Hematopoietic multipotent progenitor cell treated with erythropoietin and hydrocortisone succinate and interleukin-3 and kit ligand, for 4 days (in vitro differentiated cells): ENCODE measurements around the gene PLSCR4.
"Not testable (repeated sequence)": the region's sequence is repeated elsewhere in the genome, so short reads cannot be mapped to it uniquely, and the experiment has no call there.

ENCODE experiments used
- DNase-seq: peaks from one replicate; pipeline ENCODE4 v3.0.0-alpha.2; 2015

Gene PLSCR4

GRCh38 chr3:146246526-146246925 lies 4.4 kb downstream of the PLSCR4 start:
- no peak for DNase-seq

GRCh38 chr3:146243559-146243958 lies 7.3 kb downstream of the PLSCR4 start:
- no peak for DNase-seq

- DNase-seq, result no peak
Observed at GRCh38 chr3:146241523-146242240, 9.2 kb downstream of the PLSCR4 start.

- DNase-seq, result no peak
Observed at GRCh38 chr3:146233487-146233886, 17.4 kb downstream of the PLSCR4 start.

GRCh38 chr3:146227486-146227885 lies 23.4 kb downstream of the PLSCR4 start:
- DNase-seq, result no peak

GRCh38 chr3:146226881-146227280 lies 24.0 kb downstream of the PLSCR4 start:
- DNase-seq, result no peak

- not testable (repeated sequence) for DNase-seq
Observed at GRCh38 chr3:146225458-146225857, 25.4 kb downstream of the PLSCR4 start.

GRCh38 chr3:146223401-146224373 lies 27.2 kb downstream of the PLSCR4 start:
- no peak for DNase-seq

- DNase-seq, result no peak
Observed at GRCh38 chr3:146222204-146223046, 28.5 kb downstream of the PLSCR4 start.

- no peak for DNase-seq
Observed at GRCh38 chr3:146221276-146221675, 29.6 kb downstream of the PLSCR4 start.

- peak; percentile 69 for DNase-seq
Observed at GRCh38 chr3:146218880-146219866, 31.7 kb downstream of the PLSCR4 start.

- no peak for DNase-seq
Observed at GRCh38 chr3:146217324-146217723, 33.6 kb downstream of the PLSCR4 start.

GRCh38 chr3:146214493-146214892 lies 36.4 kb downstream of the PLSCR4 start:
- DNase-seq, result no peak

GRCh38 chr3:146209371-146209770 lies 41.5 kb downstream of the PLSCR4 start:
- DNase-seq, result no peak

- DNase-seq, result no peak
Observed at GRCh38 chr3:146203776-146204175, 47.1 kb downstream of the PLSCR4 start.

- DNase-seq, result peak; percentile 11
Observed at GRCh38 chr3:146200461-146201220, 50.3 kb downstream of the PLSCR4 start.

GRCh38 chr3:146199762-146200161 lies 51.1 kb downstream of the PLSCR4 start:
- DNase-seq, result no peak

- no peak for DNase-seq
Observed at GRCh38 chr3:146196789-146197188, 54.1 kb downstream of the PLSCR4 start.

- no peak for DNase-seq
Observed at GRCh38 chr3:146195605-146196004, 55.3 kb downstream of the PLSCR4 start.

GRCh38 chr3:146195030-146195429 lies 55.9 kb downstream of the PLSCR4 start:
- DNase-seq, result peak; percentile 38

- DNase-seq, result no peak
Observed at GRCh38 chr3:146191051-146191450, 59.9 kb downstream of the PLSCR4 start.
